Motor neuron (in vitro differentiated cells): ENCODE results near the gene DGCR8. TPM values are rescaled to one million over a fixed set of nuclear protein-coding genes. Genes with fewer than 3 reads are reported as not detected.

Experiments
- ATAC-seq, 8 experiments: fragments of 200-7000 bp; cut with Tn5 transposase; replicated peaks in 6 of 8; 2 replicates each; pipeline ENCODE4 v1.8.0; 2021; ENCODE audit warnings: mild to moderate bottlenecking in 8 of 8, moderate library complexity in 8 of 8
- H3K27ac ChIP-seq, 2 donors: fragments of 250-450 bp; sonication (Bioruptor Pico); 2 replicates each; pipeline ENCODE4 v1.9.0; 2021; ENCODE audit warnings: antibody characterized with exemption in 2 of 2, mild to moderate bottlenecking in 2 of 2, moderate library complexity in 1 of 2
- H3K4me1 ChIP-seq, 2 donors: fragments of 250-450 bp; sonication (Bioruptor Pico); replicated peaks in 1 of 2; 2 replicates each; pipeline ENCODE4 v1.6.1; 2021; ENCODE audit warnings: antibody characterized with exemption in 2 of 2, mild to moderate bottlenecking in 2 of 2, moderate library complexity in 1 of 2
- H3K4me3 ChIP-seq, 5 donors: fragments of 250-450 bp; sonication (Bioruptor Pico); 2 replicates each; pipeline ENCODE4 v1.9.0; 2021; ENCODE audit warnings: antibody characterized with exemption in 5 of 5, mild to moderate bottlenecking in 5 of 5, moderate library complexity in 4 of 5
- WGBS, 10 experiments: fragments of 450-650 bp; shearing (Covaris generic); methylation state at CpG; one replicate each; pipeline ENCODE4 v1.0.0; 2022; 5-methylcytosine and 5-hydroxymethylcytosine counted together
- in situ Hi-C, 9 experiments: fragments of 400-800 bp; cut with MboI; loops; one replicate each; pipeline ENCODE4 v1.15.0; 2021; ENCODE audit warnings: low sequenced_read_pairs in 9 of 9, low pct_unique_long_range_greater_than_20kb in 2 of 9; ENCODE audit not compliant: unreplicated experiment in 9 of 9
- total RNA-seq, 8 experiments: library from RNA; unstranded; fragments of 300-600 nt; gene quantifications; 2 replicates each; pipeline versions ENCODE4 v1.2.3 to v1.2.4, GENCODE V29; 2022

DGCR8 gene
- total RNA-seq, 8 experiments from 2014 or later = 10.9 to 51.6 (median 20.2) TPM

- 83 to 100% (median 100%) methylated on average over 1 to 3 of the region's 13 CpGs; no CpG with 5 or more reads in 7 of the 10 experiments for WGBS, 10 experiments
- Histone ChIP-seq H3K27ac (no peak overlapping the region), H3K4me1 (peaks cover 8% of the 10 kb centered on the region in 2 donors), H3K4me3 (no peak overlapping the region)
- in situ Hi-C loops = no loop called here
- ATAC-seq = no peak
These were observed 43.5 kb downstream of the DGCR8 start for GRCh38 chr22:20123366-20124082.

- Histone ChIP-seq H3K27ac (no peak overlapping the region), H3K4me1 (peaks cover under 1% of the 10 kb centered on the region in 2 donors), H3K4me3 (no peak overlapping the region)
- ATAC-seq = no peak
- in situ Hi-C loops = no loop called here
- WGBS, 10 experiments = 90 to 100% (median 92%) methylated on average over 1 to 2 of the region's 11 CpGs; no CpG with 5 or more reads in 7 of the 10 experiments
These were observed 44.2 kb downstream of the DGCR8 start for GRCh38 chr22:20124083-20124787.

DNA sequence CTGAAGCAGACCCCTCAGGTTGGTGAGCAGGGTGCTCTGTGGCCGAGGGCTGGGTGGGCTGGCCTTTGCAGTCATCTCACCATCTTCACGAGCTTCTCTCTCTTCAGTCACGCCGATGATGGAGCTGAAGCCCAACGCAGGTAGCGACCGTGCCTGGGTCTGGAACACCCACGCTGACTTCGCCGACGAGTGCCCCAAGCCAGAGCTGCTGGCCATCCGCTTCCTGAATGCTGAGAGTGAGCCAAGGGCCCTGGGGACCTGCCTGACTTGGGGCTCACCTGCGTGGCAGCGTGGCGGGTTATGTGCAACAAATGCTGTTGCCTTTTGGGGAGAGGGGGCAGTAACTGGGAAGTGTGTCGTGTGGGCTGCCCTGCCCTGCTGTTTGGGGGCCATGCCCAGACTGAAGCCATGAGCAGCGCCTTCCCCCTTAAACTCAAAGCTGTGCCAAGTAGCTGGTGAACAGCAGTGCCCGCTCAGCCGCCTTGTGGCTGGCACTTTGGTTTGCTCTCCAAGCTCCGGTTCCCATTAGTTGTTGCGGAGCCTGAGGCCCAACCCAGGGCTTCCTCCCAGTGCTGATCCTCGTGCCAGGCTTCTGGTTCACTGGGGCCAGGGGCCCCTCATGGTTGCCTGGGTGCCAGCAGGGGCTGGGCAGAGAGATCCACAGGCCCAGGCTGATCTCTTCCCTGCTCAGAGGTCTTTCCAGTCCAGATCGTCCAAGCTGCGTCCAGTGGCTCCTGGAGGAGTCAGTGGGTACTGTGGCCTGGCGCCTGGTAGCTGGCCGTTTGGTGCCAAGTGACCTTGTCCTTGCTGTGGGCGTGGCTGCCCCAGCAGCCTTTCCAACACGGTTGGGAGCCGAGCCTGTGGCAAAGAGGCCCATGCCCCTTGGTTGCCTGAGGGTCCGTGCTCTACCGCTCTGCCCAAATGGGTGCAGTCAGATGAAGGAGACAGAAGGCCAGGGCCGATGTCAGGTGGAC is 45.4 kb downstream of the DGCR8 start:
- no peak for ATAC-seq
- H3K27ac ChIP-seq = peak overlapping the region in 1 of 2 donors; percentile 30
- in situ Hi-C loops = loop anchor here in 1 of 9 experiments (25.0 kb wide), 1 partner anchor 88 kb away; no protein-coding TSS in a partner anchor
- H3K4me1 ChIP-seq = peaks cover 1 to 5% of the 10 kb centered on the region in 2 donors
- H3K4me3 ChIP-seq = no peak overlapping the region
- WGBS, 10 experiments = 89 to 100% (median 100%) methylated on average over 1 to 8 of the region's 32 CpGs; no CpG with 5 or more reads in 2 of the 10 experiments

DNA sequence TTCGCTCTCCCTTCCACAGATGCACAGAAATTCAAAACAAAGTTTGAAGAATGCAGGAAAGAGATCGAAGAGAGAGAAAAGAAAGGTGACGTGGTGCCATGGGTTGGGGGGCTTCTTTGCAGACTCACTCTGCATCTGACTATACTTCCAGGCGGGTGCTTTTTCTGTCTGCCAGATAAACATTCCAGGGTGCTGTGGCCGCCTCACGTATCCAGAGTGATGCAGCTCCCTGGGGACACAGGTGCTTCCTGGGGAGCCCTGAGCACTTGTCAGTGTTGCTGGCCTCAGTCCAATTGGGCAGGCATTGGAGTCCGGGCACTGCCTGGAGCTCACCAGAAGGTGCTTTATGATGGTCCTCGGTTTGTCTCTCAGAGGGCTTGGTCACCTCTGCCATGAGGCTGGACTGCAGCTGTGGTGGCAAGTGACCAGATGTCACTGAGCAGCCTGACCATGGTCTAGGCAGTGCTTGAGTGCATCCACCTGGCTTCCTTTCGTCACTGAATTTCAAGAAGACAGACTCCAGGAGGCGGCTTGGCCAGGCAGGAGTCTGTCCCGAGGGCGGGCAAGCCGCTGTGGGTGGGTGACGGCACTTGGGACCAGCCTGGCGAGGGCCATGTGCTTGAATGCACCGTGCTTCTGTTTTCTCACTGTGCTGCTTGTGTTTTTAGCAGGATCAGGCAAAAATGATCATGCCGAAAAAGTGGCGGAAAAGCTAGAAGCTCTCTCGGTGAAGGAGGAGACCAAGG is 46.4 kb downstream of the DGCR8 start:
- Histone ChIP-seq H3K4me1 (peaks cover 6 to 8% of the 10 kb centered on the region in 2 donors), H3K4me3 (no peak overlapping the region), H3K27ac (peak overlapping the region in 1 of 2 donors; percentile 23)
- ATAC-seq = no peak
- 67 to 100% (median 92%) methylated on average over 1 to 12 of the region's 19 CpGs for WGBS, 10 experiments
- in situ Hi-C loops = loop anchor here in 1 of 9 experiments (25.0 kb wide), 1 partner anchor 89 kb away; no protein-coding TSS in a partner anchor

DNA sequence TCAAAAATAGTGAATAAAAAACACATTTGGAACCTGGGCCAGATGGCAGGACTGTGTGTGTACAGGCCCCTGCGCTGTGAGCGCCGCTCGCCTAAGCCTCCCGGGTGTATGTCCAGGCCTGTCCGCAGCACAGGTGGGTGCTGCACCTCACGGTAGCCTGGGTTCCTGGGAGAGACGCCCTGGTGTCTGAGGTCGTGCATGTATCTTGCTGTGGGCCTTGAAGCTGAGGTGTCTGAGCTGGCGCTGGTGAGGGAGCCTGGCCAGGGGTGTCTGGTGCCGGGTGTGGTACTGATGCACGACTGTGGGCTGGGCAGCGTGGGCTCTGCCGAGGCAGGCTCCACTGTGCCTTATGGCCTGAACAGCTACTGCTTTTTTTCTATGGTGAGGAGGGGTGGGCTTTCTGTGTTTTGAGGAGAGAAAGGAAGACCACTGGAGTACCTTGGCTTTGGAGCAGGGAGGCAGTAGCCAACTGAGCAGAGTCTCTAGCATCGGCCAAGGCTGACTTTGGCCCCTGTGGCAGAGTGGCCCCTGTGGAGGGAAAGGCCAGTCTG is 47.4 kb downstream of the DGCR8 start:
- H3K27ac ChIP-seq = peak overlapping the region in 1 of 2 donors; percentile 35
- in situ Hi-C loops = loop anchor here in 1 of 9 experiments (25.0 kb wide), 1 partner anchor 90 kb away; no protein-coding TSS in a partner anchor
- peaks cover 7 to 9% of the 10 kb centered on the region in 2 donors for H3K4me1 ChIP-seq
- H3K4me3 ChIP-seq = no peak overlapping the region
- WGBS, 10 experiments = 40 to 100% (median 90%) methylated on average over 1 to 7 of the region's 15 CpGs; no CpG with 5 or more reads in 3 of the 10 experiments
- ATAC-seq = no peak

GRCh38 chr22:20127869-20128618 is 48.0 kb downstream of the DGCR8 start:
- no peak for ATAC-seq
- Histone ChIP-seq H3K4me3 (no peak overlapping the region), H3K4me1 (peaks cover 13 to 16% of the 10 kb centered on the region in 2 donors), H3K27ac (peak overlapping the region in 1 of 2 donors; percentile 42)
- 70 to 100% (median 91%) methylated on average over 1 to 13 of the region's 17 CpGs; no CpG with 5 or more reads in 3 of the 10 experiments for WGBS, 10 experiments
- in situ Hi-C loops = loop anchor here in 1 of 9 experiments (25.0 kb wide), 1 partner anchor 91 kb away; no protein-coding TSS in a partner anchor

DNA sequence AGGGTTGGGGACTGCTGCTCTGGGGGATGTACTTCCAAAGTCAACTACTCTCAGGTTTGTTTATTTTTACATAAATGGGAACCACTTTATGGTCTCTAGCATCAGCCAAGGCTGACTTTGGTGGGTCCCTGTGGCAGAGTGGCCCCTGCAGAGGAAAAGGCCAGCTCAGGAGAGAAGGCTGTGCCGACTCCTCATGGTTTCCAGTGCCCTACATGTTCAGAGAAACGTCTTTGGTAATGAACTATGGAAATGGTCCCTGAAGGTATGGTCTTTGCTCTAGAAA is 48.5 kb downstream of the DGCR8 start:
- WGBS, 10 experiments = 29 to 67% (median 52%) methylated on average over 1 to 2 of the region's 2 CpGs; no CpG with 5 or more reads in 7 of the 10 experiments
- no peak for ATAC-seq
- peak overlapping the region in 1 of 2 donors; percentile 42 for H3K27ac ChIP-seq
- no peak overlapping the region for H3K4me3 ChIP-seq
- in situ Hi-C loops = loop anchor here in 1 of 9 experiments (25.0 kb wide), 1 partner anchor 91 kb away; no protein-coding TSS in a partner anchor
- H3K4me1 ChIP-seq = peaks cover 17 to 19% of the 10 kb centered on the region in 2 donors

DNA sequence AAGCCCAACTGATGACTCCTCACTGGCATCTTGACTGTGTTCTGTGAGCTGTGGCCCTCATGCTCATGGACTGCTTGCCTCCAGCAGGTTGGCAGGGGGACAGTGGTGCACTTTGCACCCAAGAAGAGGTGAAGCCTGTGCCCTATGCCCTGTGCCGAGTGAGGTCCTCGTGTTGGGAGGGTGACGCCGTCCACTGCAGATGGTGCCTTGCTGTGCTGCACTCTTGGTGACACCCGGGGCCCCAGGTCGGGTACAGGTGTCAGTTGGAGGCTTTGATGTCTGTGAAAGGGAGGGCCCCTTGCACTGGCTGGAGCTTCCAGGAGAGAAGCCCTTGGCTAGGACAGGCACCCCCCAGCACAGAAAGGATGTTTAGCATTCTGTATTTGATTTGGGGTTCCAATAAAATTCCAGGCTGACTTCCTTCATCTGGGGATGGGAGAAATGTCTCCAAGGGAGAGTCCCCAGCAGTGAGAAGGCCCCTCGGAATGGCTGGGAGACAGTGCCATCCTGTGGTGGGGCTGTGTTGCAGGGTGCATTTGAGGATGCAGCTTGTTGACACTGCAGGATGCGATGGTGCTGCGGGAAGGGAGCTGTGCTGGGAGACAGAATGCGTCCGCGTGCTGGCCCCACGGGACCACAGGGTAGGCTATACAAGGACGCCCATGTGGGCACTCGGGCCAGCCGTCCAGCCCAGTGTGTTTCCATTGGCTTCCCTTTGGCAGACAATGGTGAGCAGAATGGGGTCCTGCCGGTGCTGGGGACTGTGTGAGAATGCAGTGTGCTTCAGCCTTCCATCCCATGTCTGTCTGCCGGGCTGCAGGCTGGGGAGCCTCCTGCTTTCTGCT is 49.1 kb downstream of the DGCR8 start:
- WGBS, 10 experiments = 51 to 87% (median 55%) methylated on average over 3 to 10 of the region's 18 CpGs; no CpG with 5 or more reads in 5 of the 10 experiments
- in situ Hi-C loops = loop anchor here in 1 of 9 experiments (25.0 kb wide), 1 partner anchor 92 kb away; no protein-coding TSS in a partner anchor
- no peak for ATAC-seq
- peaks cover 17 to 19% of the 10 kb centered on the region in 2 donors for H3K4me1 ChIP-seq
- no peak overlapping the region for H3K4me3 ChIP-seq
- peak overlapping the region in 1 of 2 donors; percentile 63 for H3K27ac ChIP-seq

DNA sequence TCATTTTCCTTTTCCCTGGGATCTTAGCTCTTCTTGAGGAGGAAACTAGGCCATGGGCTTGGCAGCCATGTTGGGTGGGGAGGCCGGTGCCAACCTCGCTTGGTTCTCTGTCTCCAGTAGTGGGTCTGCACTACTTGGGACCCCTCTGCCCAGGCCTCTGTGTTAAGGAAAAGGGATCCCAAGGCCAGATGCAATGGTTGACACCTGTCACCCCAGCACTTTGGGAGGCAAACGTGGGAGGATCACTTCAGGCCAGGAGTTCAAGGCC is 49.6 kb downstream of the DGCR8 start:
- H3K4me3 ChIP-seq = no peak overlapping the region
- peaks cover 17 to 19% of the 10 kb centered on the region in 2 donors for H3K4me1 ChIP-seq
- in situ Hi-C loops = loop anchor here in 1 of 9 experiments (25.0 kb wide), 1 partner anchor 92 kb away; no protein-coding TSS in a partner anchor
- ATAC-seq = no peak
- H3K27ac ChIP-seq = peak overlapping the region in 1 of 2 donors; percentile 63
- 60 to 100% (median 84%) methylated on average over 1 to 3 of the region's 3 CpGs; no CpG with 5 or more reads in 6 of the 10 experiments for WGBS, 10 experiments

GRCh38 chr22:20130319-20130718 is 50.3 kb downstream of the DGCR8 start:
- no peak for ATAC-seq
- H3K27ac ChIP-seq = peak overlapping the region; percentile 89 to 94
- 83 to 100% (median 100%) methylated on average over 1 to 3 of the region's 3 CpGs; no CpG with 5 or more reads in 7 of the 10 experiments for WGBS, 10 experiments
- peak overlapping the region; percentile 90 to 100 (median 96) for H3K4me3 ChIP-seq
- in situ Hi-C loops = loop anchor here in 1 of 9 experiments (25.0 kb wide), 1 partner anchor 93 kb away; no protein-coding TSS in a partner anchor
- peaks cover 17 to 19% of the 10 kb centered on the region in 2 donors for H3K4me1 ChIP-seq
